HepG2 (cell line): ENCODE measurements around the gene RGS7. TPM values are rescaled to one million over a fixed set of nuclear protein-coding genes. Genes with fewer than 3 reads are reported as not detected.

ENCODE experiments used
- ATAC-seq: fragments of 200-7000 bp; cut with Tn5 transposase; 3 replicates; pipeline ENCODE4 v1.9.1; 2020; ENCODE audit warnings: mild to moderate bottlenecking, moderate library complexity
- BruUV-seq: library from RNA; stranded (reverse); fragments of 400-500 nt; replicated peaks from 2 replicates; lab custom pipeline; 2021; lab: Mats Ljungman, UMichigan
- CTCF ChIA-PET: fragments of 300-600 bp; formaldehyde crosslinking; extraction: SDS; loops from one replicate; lab custom pipeline; 2021; ENCODE audit warnings: low total read pairs, inconsistent platforms, low intra/inter-chr PET ratio; lab: Yijun Ruan, JAX
- POLR2A ChIA-PET: fragments of 350-600 bp; sonication (Branson Sonifier 250); formaldehyde crosslinking; loops from one replicate; lab custom pipeline; 2020; ENCODE audit warnings: antibody characterized with exemption, inconsistent platforms; lab: Yijun Ruan, JAX
- DNase-seq: peaks from one replicate; pipeline ENCODE4 v3.0.0-alpha.2; 2015; ENCODE audit warnings: low spot score
- FAIRE-seq: peaks from 3 replicates; lab custom pipeline; 2011; peaks lifted over from hg19 to GRCh38; lab: Jason Lieb, UNC
- H2AFZ ChIP-seq: one replicate; pipeline ENCODE4 v1.6.1; 2011; ENCODE audit warnings: low read length, inconsistent platforms
- H3K27ac ChIP-seq: fragments of 300-600 bp; 3 replicates; pipeline ENCODE4 v1.8.0; 2011; ENCODE audit warnings: mixed run types, mild to moderate bottlenecking, mixed read lengths, low read length, inconsistent platforms; ENCODE audit not compliant: insufficient read depth; ENCODE audit errors: extremely low read length
- H3K27me3 ChIP-seq, 2 experiments: fragments of 200-600 bp in 1 of 2; 2 replicates in 1 of 2; 3 replicates in 1 of 2; pipeline versions ENCODE4 v1.6.0 to v1.8.0; 2011; ENCODE audit warnings: low read length in 2 of 2, mild to moderate bottlenecking in 2 of 2, moderate library complexity in 2 of 2, inconsistent platforms in 1 of 2; ENCODE audit not compliant: insufficient read depth in 2 of 2, control insufficient read depth in 1 of 2
- H3K36me3 ChIP-seq, 2 experiments: fragments of 200-600 bp in 1 of 2; replicated peaks in 1 of 2; 2 replicates in 1 of 2; 3 replicates in 1 of 2; pipeline versions ENCODE4 v1.5.1 to v1.8.0; 2011; ENCODE audit warnings: low read length in 2 of 2, inconsistent platforms in 1 of 2; ENCODE audit not compliant: insufficient read depth in 2 of 2, control insufficient read depth in 1 of 2
- H3K4me1 ChIP-seq: 2 replicates; pipeline ENCODE4 v1.5.1; 2012; ENCODE audit warnings: low read length, inconsistent platforms; ENCODE audit not compliant: insufficient read depth
- H3K4me2 ChIP-seq: 2 replicates; pipeline ENCODE4 v1.6.0; 2011; ENCODE audit warnings: low read depth, low read length, inconsistent platforms
- H3K4me3 ChIP-seq, 3 experiments: fragments of 200-600 bp in 1 of 3; sonication (generic), shearing (Covaris generic) in 1 of 3; replicated peaks in 1 of 3; 2 replicates each; pipeline ENCODE4 v1.5.1; 2011 to 2016; ENCODE audit warnings: low read length in 3 of 3, inconsistent platforms in 2 of 3, low read depth in 2 of 3, mild to moderate bottlenecking in 2 of 3, control low read depth in 1 of 3, mixed read lengths in 1 of 3; ENCODE audit not compliant: insufficient read depth in 1 of 3
- H3K79me2 ChIP-seq: one replicate; pipeline ENCODE4 v1.6.1; 2011; ENCODE audit warnings: low read length, inconsistent platforms; ENCODE audit not compliant: insufficient read depth
- H3K9ac ChIP-seq: 2 replicates; pipeline ENCODE4 v1.6.0; 2011; ENCODE audit warnings: mild to moderate bottlenecking, low read depth, low read length, inconsistent platforms; ENCODE audit not compliant: insufficient read depth
- H3K9me3 ChIP-seq: 2 replicates; pipeline ENCODE4 v1.5.1; 2012; ENCODE audit warnings: mild to moderate bottlenecking, low read length
- H4K20me1 ChIP-seq: 2 replicates; pipeline ENCODE4 v1.6.0; 2011; ENCODE audit warnings: inconsistent platforms, mild to moderate bottlenecking, low read length, moderate library complexity; ENCODE audit not compliant: insufficient read depth
- FOXM1 ChIP-seq: sonication (generic); formaldehyde crosslinking; IDR thresholded peaks from 2 replicates; pipeline ENCODE4 v1.5.0; 2020; ENCODE audit warnings: missing genetic modification reagents
- PHB2 ChIP-seq: fragments of 450-650 bp; IDR thresholded peaks from 2 replicates; pipeline ENCODE4 v1.6.1; 2018; ENCODE audit not compliant: partially characterized antibody
- POLR2AphosphoS2 ChIP-seq: IDR thresholded peaks from 2 replicates; pipeline ENCODE4 v1.6.1; 2011; ENCODE audit warnings: low read depth, low read length, improper control_type of control experiment
- RFXANK ChIP-seq: IDR thresholded peaks from 2 replicates; pipeline ENCODE4 v1.6.1; 2016
- TP53 ChIP-seq: sonication (generic); formaldehyde crosslinking; conservative IDR thresholded peaks from 2 replicates; pipeline ENCODE4 v1.4.0; 2020; ENCODE audit warnings: missing genetic modification reagents
- ZNF17 ChIP-seq: sonication (generic); formaldehyde crosslinking; IDR thresholded peaks from 2 replicates; pipeline ENCODE4 v1.5.0; 2020; ENCODE audit warnings: mild to moderate bottlenecking, missing genetic modification reagents
- ZNF569 ChIP-seq: sonication (generic); formaldehyde crosslinking; IDR thresholded peaks from 2 replicates; pipeline ENCODE4 v1.5.0; 2020; ENCODE audit warnings: mild to moderate bottlenecking, missing genetic modification reagents, moderate library complexity, borderline replicate concordance
- ZNF629 ChIP-seq: sonication (generic); formaldehyde crosslinking; conservative IDR thresholded peaks from 2 replicates; pipeline ENCODE4 v1.5.0; 2020; ENCODE audit warnings: missing genetic modification reagents
- ZNF678 ChIP-seq: sonication (generic); formaldehyde crosslinking; IDR thresholded peaks from 2 replicates; pipeline ENCODE4 v1.4.0; 2020; ENCODE audit warnings: mild to moderate bottlenecking, missing genetic modification reagents
- ZNF747 ChIP-seq: sonication (generic); formaldehyde crosslinking; IDR thresholded peaks from 2 replicates; pipeline ENCODE4 v1.8.1; 2023; ENCODE audit warnings: missing genetic modification reagents, mild to moderate bottlenecking, borderline replicate concordance
- in situ Hi-C: cut with HindIII; loops from 2 replicates; pipeline ENCODE4 v1.10.0; 2017; ENCODE audit warnings: low pct_unique_long_range_greater_than_20kb; ENCODE audit not compliant: extremely low pct_ligation_motif_present
- intact Hi-C: fragments of 100-400 bp; cut with micrococcal nuclease; formaldehyde crosslinking; loops from one replicate; pipeline ENCODE4 v1.10.0; 2022; ENCODE audit not compliant: unreplicated experiment
- polyA plus RNA-seq, 8 experiments: library from polyadenylated mRNA; depleted of rRNA in 3 of 8; stranded (reverse) in 7 of 8; unstranded in 1 of 8; fragments of >200 nt; fragmentation: Illumina TruSeq in 4 of 8; extraction: Trizol in 4 of 8; gene quantifications; 2 replicates each; pipeline versions ENCODE4 v1.2.1 to v1.2.3, GENCODE V29; 2011 to 2016; ENCODE audit warnings: low read depth in 4 of 8, missing spikeins in 1 of 8, mixed read lengths in 1 of 8; ENCODE audit not compliant: insufficient read depth in 1 of 8
- total RNA-seq, 5 experiments: library from RNA; depleted of rRNA; stranded (reverse); fragments of >200 nt; fragmentation: Illumina TruSeq; extraction: Trizol; gene quantifications; 2 replicates each; pipeline ENCODE4 v1.2.3, GENCODE V29; 2016; ENCODE audit warnings: low read depth in 1 of 5
- TF ChIP-seq, protein P1 (sequence below): sonication (generic); formaldehyde crosslinking; IDR thresholded peaks from 2 replicates; pipeline ENCODE4 v1.4.0; 2020; ENCODE audit warnings: missing genetic modification reagents, mild to moderate bottlenecking, borderline replicate concordance
- TF ChIP-seq, protein P2 (sequence below): sonication (generic); formaldehyde crosslinking; IDR thresholded peaks from 2 replicates; pipeline ENCODE4 v1.4.0; 2020; ENCODE audit warnings: mild to moderate bottlenecking, missing genetic modification reagents
- TF ChIP-seq, protein P3 (sequence below): sonication (generic); formaldehyde crosslinking; IDR thresholded peaks from 2 replicates; pipeline ENCODE4 v1.5.0; 2020; ENCODE audit warnings: missing genetic modification reagents, mild to moderate bottlenecking, borderline replicate concordance
- TF ChIP-seq, protein P4 (sequence below): sonication (generic); formaldehyde crosslinking; IDR thresholded peaks from 2 replicates; pipeline ENCODE4 v1.8.1; 2022; ENCODE audit warnings: mild to moderate bottlenecking, missing genetic modification reagents

Gene RGS7
- total and polyA plus RNA-seq, 2 of the 13 experiments (the other 11 are each of a cell fraction or from before 2014, with no cell fraction given) = not detected

DNA sequence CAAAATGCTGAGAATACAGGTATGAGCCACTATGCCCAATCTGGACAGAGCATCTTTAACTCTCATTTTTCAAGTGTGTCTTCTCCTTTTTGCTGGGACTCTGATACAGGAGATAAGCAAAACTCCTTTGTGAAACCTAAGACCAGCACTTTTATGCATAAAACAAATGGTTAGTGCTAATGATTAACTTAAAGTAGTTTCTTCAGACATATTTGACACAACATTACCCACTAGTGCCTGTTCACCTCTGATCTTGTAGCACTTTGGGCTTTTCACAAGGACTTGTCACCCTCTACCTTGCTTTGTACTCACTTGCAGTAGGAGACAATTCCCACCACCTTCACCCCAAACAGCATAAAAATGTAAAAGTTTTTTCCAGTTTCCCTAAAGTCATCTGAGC, 216.3 kb downstream of the RGS7 start:
- Histone ChIP-seq H3K4me2 (no peak overlapping the region), H4K20me1 (no peaks in the 10 kb centered on the region), H3K27me3 (no peaks in the 10 kb centered on the region), H3K9ac (no peak overlapping the region), H2AFZ (no peak overlapping the region), H3K4me1 (no peaks in the 10 kb centered on the region), H3K4me3 (no peak overlapping the region), H3K27ac (no peak overlapping the region), H3K9me3 (peaks cover 22% of the 10 kb centered on the region), H3K36me3 (no peaks in the 10 kb centered on the region), H3K79me2 (no peaks in the 10 kb centered on the region)
- no peak for ATAC-seq
- POLR2A ChIA-PET = no interaction called here
- intact Hi-C loops (no loop called here), in situ Hi-C loops (no loop called here)
- no peak for FAIRE-seq
- CTCF ChIA-PET = no interaction called here
- BruUV-seq = no TSS peak
- no peak for DNase-seq
- TF ChIP-seq ZNF747 (no peak), ZNF17 (CRISPR knock-in tag) (no peak), ZNF629 (CRISPR knock-in tag) (no peak), FOXM1 (CRISPR knock-in tag) (no peak), POLR2AphosphoS2 (no peak), TP53 (no peak), ZNF569 (CRISPR knock-in tag) (no peak), PHB2 (no peak), ZNF678 (no peak), RFXANK (CRISPR knock-in tag) (no peak)
- TF ChIP-seq, protein P1, sequence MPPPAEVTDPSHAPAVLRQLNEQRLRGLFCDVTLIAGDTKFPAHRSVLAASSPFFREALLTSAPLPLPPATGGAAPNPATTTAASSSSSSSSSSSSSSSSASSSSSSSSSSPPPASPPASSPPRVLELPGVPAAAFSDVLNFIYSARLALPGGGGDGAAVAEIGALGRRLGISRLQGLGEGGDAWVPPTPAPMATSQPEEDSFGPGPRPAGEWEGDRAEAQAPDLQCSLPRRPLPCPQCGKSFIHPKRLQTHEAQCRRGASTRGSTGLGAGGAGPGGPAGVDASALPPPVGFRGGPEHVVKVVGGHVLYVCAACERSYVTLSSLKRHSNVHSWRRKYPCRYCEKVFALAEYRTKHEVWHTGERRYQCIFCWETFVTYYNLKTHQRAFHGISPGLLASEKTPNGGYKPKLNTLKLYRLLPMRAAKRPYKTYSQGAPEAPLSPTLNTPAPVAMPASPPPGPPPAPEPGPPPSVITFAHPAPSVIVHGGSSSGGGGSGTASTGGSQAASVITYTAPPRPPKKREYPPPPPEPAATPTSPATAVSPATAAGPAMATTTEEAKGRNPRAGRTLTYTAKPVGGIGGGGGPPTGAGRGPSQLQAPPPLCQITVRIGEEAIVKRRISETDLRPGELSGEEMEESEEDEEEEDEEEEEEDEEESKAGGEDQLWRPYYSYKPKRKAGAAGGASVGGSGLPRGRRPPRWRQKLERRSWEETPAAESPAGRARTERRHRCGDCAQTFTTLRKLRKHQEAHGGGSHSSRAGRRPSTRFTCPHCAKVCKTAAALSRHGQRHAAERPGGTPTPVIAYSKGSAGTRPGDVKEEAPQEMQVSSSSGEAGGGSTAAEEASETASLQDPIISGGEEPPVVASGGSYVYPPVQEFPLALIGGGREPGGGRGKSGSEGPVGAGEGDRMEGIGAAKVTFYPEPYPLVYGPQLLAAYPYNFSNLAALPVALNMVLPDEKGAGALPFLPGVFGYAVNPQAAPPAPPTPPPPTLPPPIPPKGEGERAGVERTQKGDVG (CRISPR knock-in tag) = no peak
- TF ChIP-seq, protein P2, sequence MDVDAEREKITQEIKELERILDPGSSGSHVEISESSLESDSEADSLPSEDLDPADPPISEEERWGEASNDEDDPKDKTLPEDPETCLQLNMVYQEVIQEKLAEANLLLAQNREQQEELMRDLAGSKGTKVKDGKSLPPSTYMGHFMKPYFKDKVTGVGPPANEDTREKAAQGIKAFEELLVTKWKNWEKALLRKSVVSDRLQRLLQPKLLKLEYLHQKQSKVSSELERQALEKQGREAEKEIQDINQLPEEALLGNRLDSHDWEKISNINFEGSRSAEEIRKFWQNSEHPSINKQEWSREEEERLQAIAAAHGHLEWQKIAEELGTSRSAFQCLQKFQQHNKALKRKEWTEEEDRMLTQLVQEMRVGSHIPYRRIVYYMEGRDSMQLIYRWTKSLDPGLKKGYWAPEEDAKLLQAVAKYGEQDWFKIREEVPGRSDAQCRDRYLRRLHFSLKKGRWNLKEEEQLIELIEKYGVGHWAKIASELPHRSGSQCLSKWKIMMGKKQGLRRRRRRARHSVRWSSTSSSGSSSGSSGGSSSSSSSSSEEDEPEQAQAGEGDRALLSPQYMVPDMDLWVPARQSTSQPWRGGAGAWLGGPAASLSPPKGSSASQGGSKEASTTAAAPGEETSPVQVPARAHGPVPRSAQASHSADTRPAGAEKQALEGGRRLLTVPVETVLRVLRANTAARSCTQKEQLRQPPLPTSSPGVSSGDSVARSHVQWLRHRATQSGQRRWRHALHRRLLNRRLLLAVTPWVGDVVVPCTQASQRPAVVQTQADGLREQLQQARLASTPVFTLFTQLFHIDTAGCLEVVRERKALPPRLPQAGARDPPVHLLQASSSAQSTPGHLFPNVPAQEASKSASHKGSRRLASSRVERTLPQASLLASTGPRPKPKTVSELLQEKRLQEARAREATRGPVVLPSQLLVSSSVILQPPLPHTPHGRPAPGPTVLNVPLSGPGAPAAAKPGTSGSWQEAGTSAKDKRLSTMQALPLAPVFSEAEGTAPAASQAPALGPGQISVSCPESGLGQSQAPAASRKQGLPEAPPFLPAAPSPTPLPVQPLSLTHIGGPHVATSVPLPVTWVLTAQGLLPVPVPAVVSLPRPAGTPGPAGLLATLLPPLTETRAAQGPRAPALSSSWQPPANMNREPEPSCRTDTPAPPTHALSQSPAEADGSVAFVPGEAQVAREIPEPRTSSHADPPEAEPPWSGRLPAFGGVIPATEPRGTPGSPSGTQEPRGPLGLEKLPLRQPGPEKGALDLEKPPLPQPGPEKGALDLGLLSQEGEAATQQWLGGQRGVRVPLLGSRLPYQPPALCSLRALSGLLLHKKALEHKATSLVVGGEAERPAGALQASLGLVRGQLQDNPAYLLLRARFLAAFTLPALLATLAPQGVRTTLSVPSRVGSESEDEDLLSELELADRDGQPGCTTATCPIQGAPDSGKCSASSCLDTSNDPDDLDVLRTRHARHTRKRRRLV (CRISPR knock-in tag) = no peak
- TF ChIP-seq, protein P3, sequence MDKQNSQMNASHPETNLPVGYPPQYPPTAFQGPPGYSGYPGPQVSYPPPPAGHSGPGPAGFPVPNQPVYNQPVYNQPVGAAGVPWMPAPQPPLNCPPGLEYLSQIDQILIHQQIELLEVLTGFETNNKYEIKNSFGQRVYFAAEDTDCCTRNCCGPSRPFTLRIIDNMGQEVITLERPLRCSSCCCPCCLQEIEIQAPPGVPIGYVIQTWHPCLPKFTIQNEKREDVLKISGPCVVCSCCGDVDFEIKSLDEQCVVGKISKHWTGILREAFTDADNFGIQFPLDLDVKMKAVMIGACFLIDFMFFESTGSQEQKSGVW = no peak
- TF ChIP-seq, protein P4, sequence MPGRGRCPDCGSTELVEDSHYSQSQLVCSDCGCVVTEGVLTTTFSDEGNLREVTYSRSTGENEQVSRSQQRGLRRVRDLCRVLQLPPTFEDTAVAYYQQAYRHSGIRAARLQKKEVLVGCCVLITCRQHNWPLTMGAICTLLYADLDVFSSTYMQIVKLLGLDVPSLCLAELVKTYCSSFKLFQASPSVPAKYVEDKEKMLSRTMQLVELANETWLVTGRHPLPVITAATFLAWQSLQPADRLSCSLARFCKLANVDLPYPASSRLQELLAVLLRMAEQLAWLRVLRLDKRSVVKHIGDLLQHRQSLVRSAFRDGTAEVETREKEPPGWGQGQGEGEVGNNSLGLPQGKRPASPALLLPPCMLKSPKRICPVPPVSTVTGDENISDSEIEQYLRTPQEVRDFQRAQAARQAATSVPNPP (CRISPR knock-in tag) = no peak
